Transverse colon (tissue), 4 donors: ENCODE measurements around the gene SF3B3.

Experiments used
- EP300 ChIP-seq: sonication (generic); formaldehyde crosslinking; IDR thresholded peaks from one replicate; pipeline ENCODE4 v1.6.1; 2017; ENCODE audit warnings: antibody characterized with exemption, low read depth
- POLR2A ChIP-seq: fragments of 450-650 bp; IDR thresholded peaks from one replicate; pipeline ENCODE4 v1.6.1; 2016; ENCODE audit warnings: antibody characterized with exemption, mild to moderate bottlenecking, moderate library complexity
- POLR2AphosphoS5 ChIP-seq, 3 donors: sonication (generic); formaldehyde crosslinking; IDR thresholded peaks; one replicate each; pipeline ENCODE4 v1.6.1; 2016; ENCODE audit warnings: antibody characterized with exemption in 3 of 3
- TF ChIP-seq, protein P1 (sequence below), 5 experiments: fragments of 200-600 bp in 3 of 5; fragments of 450-650 bp in 2 of 5; sonication (generic) in 3 of 5; IDR thresholded peaks; 1 replicate in 2 of 5; 2 replicates in 3 of 5; pipeline ENCODE4 v1.5.1; 2016 to 2017; ENCODE audit warnings: antibody characterized with exemption in 5 of 5, inconsistent platforms in 3 of 5, mild to moderate bottlenecking in 2 of 5, moderate library complexity in 1 of 5

DNA sequence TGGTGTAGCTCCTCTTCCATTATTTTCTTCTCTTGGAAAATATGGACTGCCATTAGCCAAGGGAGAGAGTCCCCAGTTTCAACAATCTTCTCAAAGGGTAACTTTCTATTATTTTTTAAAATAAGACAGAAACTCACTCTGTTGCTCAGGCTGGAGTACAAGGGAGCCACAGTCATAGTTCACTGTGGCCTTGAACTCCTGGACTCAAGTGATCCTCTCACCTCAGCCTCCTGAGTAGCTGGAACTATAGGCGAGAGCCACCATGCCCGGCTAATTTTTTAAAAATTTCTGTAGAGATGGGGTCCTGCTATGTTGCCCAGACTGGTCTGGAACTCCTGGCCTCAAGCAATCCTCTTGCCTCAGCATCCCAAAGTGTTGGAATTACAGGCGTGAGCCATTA, 13.4 kb upstream of the SF3B3 start:
- TF ChIP-seq, protein P1, sequence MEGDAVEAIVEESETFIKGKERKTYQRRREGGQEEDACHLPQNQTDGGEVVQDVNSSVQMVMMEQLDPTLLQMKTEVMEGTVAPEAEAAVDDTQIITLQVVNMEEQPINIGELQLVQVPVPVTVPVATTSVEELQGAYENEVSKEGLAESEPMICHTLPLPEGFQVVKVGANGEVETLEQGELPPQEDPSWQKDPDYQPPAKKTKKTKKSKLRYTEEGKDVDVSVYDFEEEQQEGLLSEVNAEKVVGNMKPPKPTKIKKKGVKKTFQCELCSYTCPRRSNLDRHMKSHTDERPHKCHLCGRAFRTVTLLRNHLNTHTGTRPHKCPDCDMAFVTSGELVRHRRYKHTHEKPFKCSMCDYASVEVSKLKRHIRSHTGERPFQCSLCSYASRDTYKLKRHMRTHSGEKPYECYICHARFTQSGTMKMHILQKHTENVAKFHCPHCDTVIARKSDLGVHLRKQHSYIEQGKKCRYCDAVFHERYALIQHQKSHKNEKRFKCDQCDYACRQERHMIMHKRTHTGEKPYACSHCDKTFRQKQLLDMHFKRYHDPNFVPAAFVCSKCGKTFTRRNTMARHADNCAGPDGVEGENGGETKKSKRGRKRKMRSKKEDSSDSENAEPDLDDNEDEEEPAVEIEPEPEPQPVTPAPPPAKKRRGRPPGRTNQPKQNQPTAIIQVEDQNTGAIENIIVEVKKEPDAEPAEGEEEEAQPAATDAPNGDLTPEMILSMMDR (IDR thresholded peaks at IDR 0.05) = no peak
- TF ChIP-seq EP300 (no peak), POLR2A (no peak), POLR2AphosphoS5 (IDR thresholded peaks at IDR 0.05) (no peak)
